Measurements from ENCODE around the gene TESK1.
A peak's percentile ranks its signal among the peaks of the same experiment; 100 is the strongest.

TESK1 gene

DNA sequence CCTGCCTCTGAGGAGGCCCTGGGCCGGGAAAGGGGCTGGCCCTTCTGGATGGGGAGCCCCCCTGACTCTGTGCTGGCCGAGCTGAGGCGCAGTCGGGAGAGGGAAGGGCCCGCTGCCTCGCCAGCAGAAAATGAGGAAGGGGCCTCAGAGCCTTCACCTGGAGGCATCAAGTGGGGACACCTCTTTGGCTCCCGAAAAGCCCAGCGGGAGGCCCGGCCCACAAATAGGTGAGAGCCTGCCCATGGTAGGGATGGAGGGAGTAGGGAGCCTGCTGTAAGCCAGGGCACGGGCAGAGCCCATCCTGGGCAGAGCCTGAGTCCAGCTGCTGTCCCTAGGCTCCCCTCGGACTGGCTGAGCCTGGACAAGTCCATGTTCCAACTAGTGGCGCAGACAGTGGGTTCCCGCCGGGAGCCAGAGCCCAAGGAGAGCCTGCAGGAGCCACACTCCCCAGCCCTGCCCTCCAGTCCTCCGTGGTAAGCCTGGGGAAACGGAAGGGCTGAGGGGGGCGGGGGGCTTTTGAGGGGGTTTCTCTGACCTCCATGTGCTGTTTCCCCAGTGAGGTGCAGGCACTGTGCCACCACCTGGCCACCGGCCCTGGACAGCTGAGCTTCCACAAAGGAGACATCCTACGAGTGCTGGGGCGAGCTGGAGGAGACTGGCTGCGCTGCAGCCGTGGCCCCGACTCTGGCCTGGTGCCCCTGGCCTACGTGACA, 44.3 kb upstream of the TESK1 start:
- DNase-seq (ENCODE audit: low read depth in 2 of 2): no peak
- TF ChIP-seq, protein P1, sequence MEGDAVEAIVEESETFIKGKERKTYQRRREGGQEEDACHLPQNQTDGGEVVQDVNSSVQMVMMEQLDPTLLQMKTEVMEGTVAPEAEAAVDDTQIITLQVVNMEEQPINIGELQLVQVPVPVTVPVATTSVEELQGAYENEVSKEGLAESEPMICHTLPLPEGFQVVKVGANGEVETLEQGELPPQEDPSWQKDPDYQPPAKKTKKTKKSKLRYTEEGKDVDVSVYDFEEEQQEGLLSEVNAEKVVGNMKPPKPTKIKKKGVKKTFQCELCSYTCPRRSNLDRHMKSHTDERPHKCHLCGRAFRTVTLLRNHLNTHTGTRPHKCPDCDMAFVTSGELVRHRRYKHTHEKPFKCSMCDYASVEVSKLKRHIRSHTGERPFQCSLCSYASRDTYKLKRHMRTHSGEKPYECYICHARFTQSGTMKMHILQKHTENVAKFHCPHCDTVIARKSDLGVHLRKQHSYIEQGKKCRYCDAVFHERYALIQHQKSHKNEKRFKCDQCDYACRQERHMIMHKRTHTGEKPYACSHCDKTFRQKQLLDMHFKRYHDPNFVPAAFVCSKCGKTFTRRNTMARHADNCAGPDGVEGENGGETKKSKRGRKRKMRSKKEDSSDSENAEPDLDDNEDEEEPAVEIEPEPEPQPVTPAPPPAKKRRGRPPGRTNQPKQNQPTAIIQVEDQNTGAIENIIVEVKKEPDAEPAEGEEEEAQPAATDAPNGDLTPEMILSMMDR (IDR thresholded peaks at IDR 0.05; ENCODE audit: low read depth, low read length): no peak
- no peak overlapping the region for H3K4me3 ChIP-seq (replicated peaks in 1 of 2; ENCODE audit: low read depth in 2 of 2, low read length in 2 of 2)

DNA sequence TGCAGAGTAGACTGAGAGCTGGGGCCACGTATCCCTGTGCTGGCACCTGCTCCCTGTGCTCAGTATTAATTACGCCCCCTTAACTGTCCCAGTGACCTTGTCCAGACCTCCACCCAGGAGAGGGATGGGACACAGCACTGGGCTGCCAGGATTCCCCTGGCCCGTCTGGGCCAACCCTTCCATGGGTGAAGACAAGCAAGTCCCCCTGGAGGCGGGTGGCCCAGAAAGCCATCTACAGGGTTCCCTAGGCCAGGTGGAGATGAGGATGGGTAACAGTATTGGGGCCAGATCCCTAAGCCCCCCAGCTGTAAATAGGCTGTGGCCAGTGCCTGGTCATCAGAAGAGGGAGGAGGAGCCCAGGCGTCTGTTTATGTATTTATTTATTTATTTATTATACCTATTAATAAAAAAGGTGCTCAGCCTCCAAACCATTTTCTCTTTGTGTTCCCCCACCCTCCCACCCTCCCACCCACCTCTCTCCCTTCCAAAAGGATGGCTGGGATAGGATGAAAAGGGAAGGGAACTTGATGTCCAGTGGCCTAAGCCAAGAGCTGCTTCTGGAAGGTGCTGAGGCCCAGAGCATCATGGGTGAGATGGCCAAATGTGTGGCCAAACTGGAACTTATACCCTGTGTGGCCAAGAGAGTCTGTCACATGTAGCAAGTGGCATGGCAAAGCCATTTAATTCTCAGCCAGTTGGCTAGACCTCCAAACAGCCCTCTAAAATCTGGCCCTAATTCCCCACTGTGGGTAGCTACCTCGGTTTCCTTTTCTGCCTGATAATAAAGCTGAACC, 43.4 kb upstream of the TESK1 start:
- H3K4me3 ChIP-seq (replicated peaks in 1 of 2; ENCODE audit: low read depth in 2 of 2, low read length in 2 of 2): no peak overlapping the region
- no peak for DNase-seq (ENCODE audit: low read depth in 2 of 2)
- TF ChIP-seq, protein P1 (IDR thresholded peaks at IDR 0.05; ENCODE audit: low read depth, low read length): no peak

DNA sequence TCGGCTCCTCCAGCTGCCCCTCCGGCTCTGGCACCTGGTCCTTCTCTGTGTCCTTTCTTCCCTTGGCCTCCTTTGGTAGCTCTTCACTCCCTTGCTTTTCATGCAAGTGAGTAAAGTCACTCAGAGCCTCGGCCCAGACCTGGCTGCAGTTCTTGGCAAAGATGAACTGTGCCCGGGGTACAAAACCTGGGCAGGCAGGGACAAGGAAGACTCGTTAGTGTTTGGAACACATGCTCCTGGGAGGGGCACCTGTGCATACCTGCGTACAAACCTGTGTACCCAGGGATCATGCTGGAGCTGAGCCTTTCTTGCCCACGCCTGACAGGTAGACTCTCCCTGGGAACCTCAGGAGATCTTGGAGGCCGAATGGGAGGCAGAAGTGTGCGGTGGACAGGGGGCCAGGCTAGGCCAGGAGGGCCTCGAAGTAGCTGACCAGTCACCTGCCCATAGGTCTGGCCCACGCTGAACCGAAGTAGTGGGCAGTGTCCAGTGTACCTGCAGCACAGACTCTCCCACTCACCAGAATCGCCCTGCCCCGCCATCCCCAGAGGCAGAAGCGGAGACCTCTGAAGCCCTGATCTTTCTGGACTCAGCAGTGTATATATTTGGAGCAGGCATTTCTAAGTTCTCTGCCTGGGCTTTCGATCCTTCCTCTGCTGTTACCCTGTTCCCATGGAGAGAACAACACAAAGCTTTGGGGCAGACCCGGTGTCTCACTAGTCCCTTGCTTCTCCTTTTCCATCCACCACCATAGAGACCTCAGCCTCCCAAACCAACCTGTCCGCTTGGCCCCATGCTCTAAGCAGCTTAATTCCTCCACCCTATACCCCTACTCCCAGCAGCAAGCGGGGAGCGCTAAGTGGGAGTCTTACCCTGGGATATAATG, 41.9 kb upstream of the TESK1 start:
- DNase-seq (ENCODE audit: low read depth in 2 of 2): peak in 1 of 2 donors; percentile 20
- TF ChIP-seq, protein P1 (IDR thresholded peaks at IDR 0.05; ENCODE audit: low read depth, low read length): no peak

DNA sequence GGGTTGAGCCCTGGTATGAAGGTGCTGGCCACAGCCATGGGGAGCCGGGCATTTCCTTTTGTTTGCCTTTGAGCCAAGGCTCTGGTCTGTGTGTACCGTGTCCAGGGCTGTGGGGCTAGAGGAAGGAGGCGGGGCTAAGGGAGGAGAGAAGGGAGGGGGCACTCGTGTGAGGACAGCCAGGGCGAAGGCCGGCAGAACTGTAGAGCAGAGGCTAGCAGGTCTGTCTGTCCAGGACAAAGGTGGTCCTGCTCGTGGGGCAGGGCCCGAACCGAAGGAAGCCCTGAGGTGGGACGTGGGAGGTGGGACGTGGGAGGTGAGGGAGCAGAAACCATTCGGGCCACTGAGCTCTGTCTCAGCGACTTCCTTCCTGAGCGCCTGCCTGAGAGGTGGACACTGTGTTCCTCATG, 41.3 kb upstream of the TESK1 start:
- DNase-seq (ENCODE audit: low read depth in 2 of 2): peak; percentile 24 to 33
- TF ChIP-seq, protein P1 (IDR thresholded peaks at IDR 0.05; ENCODE audit: low read depth, low read length): no peak
- no peak overlapping the region for H3K4me3 ChIP-seq (replicated peaks in 1 of 2; ENCODE audit: low read depth in 2 of 2, low read length in 2 of 2)

More for the DNA sequence above, 41.9 kb upstream of the TESK1 start:
- no peak overlapping the region for H3K4me3 ChIP-seq (replicated peaks in 1 of 2; ENCODE audit: low read depth in 2 of 2, low read length in 2 of 2)

DNA sequence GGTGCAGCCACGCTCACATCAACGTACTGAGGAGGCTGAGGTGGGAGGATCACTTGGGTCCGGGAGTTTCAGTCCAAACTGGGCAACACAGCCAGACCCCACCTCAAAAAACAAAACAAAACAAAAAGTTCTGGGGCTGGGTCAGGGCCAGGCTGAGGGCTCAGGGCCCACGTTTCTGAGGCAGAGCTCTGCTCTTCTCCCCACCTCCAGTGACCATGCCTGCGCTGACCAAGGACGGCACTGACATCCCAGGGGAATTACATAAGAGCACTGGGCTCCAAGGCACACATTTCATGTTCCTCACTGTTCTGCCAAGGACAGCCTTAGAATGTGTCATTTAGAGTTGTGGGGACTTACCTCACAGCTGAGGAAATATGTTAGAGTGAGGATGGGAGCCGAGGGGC, 40.4 kb upstream of the TESK1 start:
- H3K4me3 ChIP-seq (replicated peaks in 1 of 2; ENCODE audit: low read depth in 2 of 2, low read length in 2 of 2): no peak overlapping the region
- peak in 1 of 2 donors; percentile 37 for DNase-seq (ENCODE audit: low read depth in 2 of 2)
- TF ChIP-seq, protein P1 (IDR thresholded peaks at IDR 0.05; ENCODE audit: low read depth, low read length): no peak

DNA sequence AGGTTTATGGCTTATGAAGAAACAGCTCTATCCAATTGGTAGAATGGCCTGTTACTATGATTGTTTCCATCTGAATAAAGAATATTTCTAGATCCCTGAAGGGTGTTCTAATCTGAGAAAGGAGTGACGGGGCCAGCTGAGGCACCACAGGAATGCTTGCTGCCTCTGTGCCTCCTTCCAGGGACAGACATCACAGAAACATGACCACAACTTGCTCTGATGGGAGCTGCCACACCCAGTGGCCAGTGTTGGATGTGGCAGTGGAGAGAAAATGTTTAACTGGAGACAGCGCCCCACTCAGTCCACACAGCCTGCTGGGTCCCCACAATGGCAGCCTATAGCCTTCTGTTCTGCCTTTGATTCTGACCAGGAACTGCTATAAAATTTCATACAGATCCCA, 38.6 kb upstream of the TESK1 start:
- TF ChIP-seq, protein P1 (IDR thresholded peaks at IDR 0.05; ENCODE audit: low read depth, low read length): peak; percentile 7
- H3K4me3 ChIP-seq (replicated peaks in 1 of 2; ENCODE audit: low read depth in 2 of 2, low read length in 2 of 2): no peak overlapping the region
- DNase-seq (ENCODE audit: low read depth in 2 of 2): peak; percentile 24 to 30

Measured in cardiac fibroblast (primary cell).